PC-3 (cell line): ENCODE measurements around the gene AK1. TPM values are rescaled to one million over a fixed set of nuclear protein-coding genes. Genes with fewer than 3 reads are reported as not detected.

Experiments
- ATAC-seq: fragments of 200-7000 bp; cut with Tn5 transposase; 2 replicates; pipeline ENCODE4 v1.9.1; 2020; ENCODE audit warnings: mild to moderate bottlenecking, moderate library complexity
- BruUV-seq: library from RNA; stranded (reverse); fragments of 400-500 nt; replicated peaks from 2 replicates; lab custom pipeline; 2021; lab: Mats Ljungman, UMichigan
- CTCF ChIA-PET: fragments of 300-600 bp; sonication (Branson Sonifier 250); formaldehyde crosslinking; loops from one replicate; lab custom pipeline; 2022; ENCODE audit warnings: antibody characterized with exemption; lab: Charles Lee
- POLR2A ChIA-PET: fragments of 300-600 bp; sonication (Branson Sonifier 250); formaldehyde crosslinking; loops from one replicate; lab custom pipeline; 2022; ENCODE audit warnings: antibody characterized with exemption; ENCODE audit not compliant: unreplicated experiment; lab: Charles Lee
- DNase-seq: peaks from one replicate; pipeline ENCODE4 v3.0.0-alpha.2; 2015
- H2AFZ ChIP-seq: fragments of 300-600 bp; sonication (generic); 2 replicates; pipeline ENCODE4 v1.6.0; 2016; ENCODE audit warnings: antibody characterized with exemption, low read length
- H3F3A ChIP-seq: fragments of 300-600 bp; sonication (generic); one replicate; pipeline ENCODE4 v1.6.0; 2017; ENCODE audit warnings: antibody characterized with exemption, low read length, control low read depth, mild to moderate bottlenecking; ENCODE audit not compliant: unreplicated experiment
- H3K27ac ChIP-seq: fragments of 300-600 bp; sonication (generic); 2 replicates; pipeline ENCODE4 v1.5.1; 2016; ENCODE audit warnings: mild to moderate bottlenecking, low read length
- H3K27me3 ChIP-seq: fragments of 300-600 bp; sonication (generic); 2 replicates; pipeline ENCODE4 v1.6.1; 2016; ENCODE audit warnings: low read length, mixed read lengths
- H3K36me3 ChIP-seq: fragments of 300-600 bp; sonication (generic); 2 replicates; pipeline ENCODE4 v1.6.1; 2016; ENCODE audit warnings: low read depth, mixed run types, low read length, mixed read lengths
- H3K4me1 ChIP-seq: fragments of 300-600 bp; sonication (generic); 2 replicates; pipeline ENCODE4 v1.5.1; 2016; ENCODE audit warnings: low read length; ENCODE audit not compliant: insufficient read depth
- H3K4me2 ChIP-seq: fragments of 300-600 bp; sonication (generic); 2 replicates; pipeline ENCODE4 v1.6.0; 2016; ENCODE audit warnings: low read length
- H3K4me3 ChIP-seq: fragments of 300-600 bp; sonication (generic); 2 replicates; pipeline ENCODE4 v1.5.1; 2016; ENCODE audit warnings: mild to moderate bottlenecking, low read length, mixed read lengths
- H3K79me2 ChIP-seq: fragments of 300-600 bp; sonication (generic); 2 replicates; pipeline ENCODE4 v1.6.1; 2017; ENCODE audit warnings: low read length, mixed read lengths
- H3K9ac ChIP-seq: fragments of 300-600 bp; sonication (generic); 2 replicates; pipeline ENCODE4 v1.6.0; 2016; ENCODE audit warnings: mild to moderate bottlenecking, low read length
- H3K9me2 ChIP-seq: fragments of 300-600 bp; sonication (generic); replicated peaks from 2 replicates; pipeline ENCODE4 v1.6.1; 2016; ENCODE audit warnings: mixed run types, low read length, mixed read lengths
- H3K9me3 ChIP-seq: fragments of 300-600 bp; sonication (generic); 2 replicates; pipeline ENCODE4 v1.6.1; 2016; ENCODE audit warnings: low read length, mixed read lengths
- H4K20me1 ChIP-seq: fragments of 300-600 bp; sonication (generic); 2 replicates; pipeline ENCODE4 v1.6.1; 2016; ENCODE audit warnings: low read length, mixed read lengths
- EZH2 ChIP-seq: fragments of 300-600 bp; sonication (generic); IDR thresholded peaks from one replicate; pipeline ENCODE4 v1.6.1; 2017; ENCODE audit warnings: antibody characterized with exemption, mild to moderate bottlenecking, low read length; ENCODE audit not compliant: unreplicated experiment
- EZH2phosphoT487 ChIP-seq: fragments of 300-600 bp; sonication (generic); IDR thresholded peaks from 2 replicates; pipeline ENCODE4 v1.6.1; 2018; ENCODE audit warnings: mild to moderate bottlenecking, antibody characterized with exemption, low read length, borderline replicate concordance
- intact Hi-C: fragments of 100-400 bp; cut with micrococcal nuclease; formaldehyde crosslinking; loops from 2 replicates; pipeline ENCODE4 v1.9.0; 2023
- total RNA-seq: library from RNA; depleted of rRNA; stranded (reverse); fragments of >200 nt; gene quantifications from 2 replicates; pipeline ENCODE4 v1.2.3, GENCODE V29; 2014
- TF ChIP-seq, protein P1 (sequence below): fragments of 300-600 bp; sonication (generic); conservative IDR thresholded peaks from 2 replicates; pipeline ENCODE4 v1.5.1; 2017; ENCODE audit warnings: antibody characterized with exemption, low read depth, mild to moderate bottlenecking, low read length

The AK1 gene
- total RNA-seq, 1 experiment from 2014 or later = 79.1 TPM

DNA sequence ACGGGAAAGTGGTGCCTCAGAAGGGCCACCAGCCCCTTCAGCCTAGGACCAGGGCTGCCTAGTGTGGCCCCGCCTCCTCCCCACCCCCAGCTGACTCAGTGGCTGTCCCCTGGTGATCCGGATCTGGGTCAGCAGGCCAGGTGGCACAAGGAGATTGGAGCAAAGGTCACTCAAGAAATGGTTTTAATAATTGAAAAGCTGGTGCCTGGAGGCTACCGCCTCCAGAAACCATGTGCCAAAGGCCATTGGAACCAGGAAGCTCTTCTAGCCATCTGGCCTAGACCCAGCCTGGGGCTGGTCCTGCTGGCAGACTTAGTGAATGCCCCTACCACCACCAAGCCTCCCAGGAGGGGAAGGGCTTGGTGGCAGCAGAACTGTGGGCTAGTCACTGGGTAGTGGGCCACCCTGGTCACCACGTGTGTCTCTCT is 37.9 kb upstream of the AK1 start:
- Histone ChIP-seq H3F3A (no peaks in the 10 kb centered on the region), H3K27me3 (no peaks in the 10 kb centered on the region), H3K4me3 (no peak overlapping the region), H3K4me1 (peaks cover 36% of the 10 kb centered on the region), H3K4me2 (0 out of 2 replicates have a peak overlapping the region, but pooled peaks have one; percentile 18), H3K9me2 (no peaks in the 10 kb centered on the region), H3K79me2 (peaks cover 19% of the 10 kb centered on the region), H3K9ac (no peak overlapping the region), H3K9me3 (no peaks in the 10 kb centered on the region), H2AFZ (no peak overlapping the region), H3K27ac (no peak overlapping the region), H4K20me1 (no peaks in the 10 kb centered on the region), H3K36me3 (no peaks in the 10 kb centered on the region)
- ChIA-PET POLR2A (no interaction called here), CTCF (no interaction called here)
- TF ChIP-seq, protein P1, sequence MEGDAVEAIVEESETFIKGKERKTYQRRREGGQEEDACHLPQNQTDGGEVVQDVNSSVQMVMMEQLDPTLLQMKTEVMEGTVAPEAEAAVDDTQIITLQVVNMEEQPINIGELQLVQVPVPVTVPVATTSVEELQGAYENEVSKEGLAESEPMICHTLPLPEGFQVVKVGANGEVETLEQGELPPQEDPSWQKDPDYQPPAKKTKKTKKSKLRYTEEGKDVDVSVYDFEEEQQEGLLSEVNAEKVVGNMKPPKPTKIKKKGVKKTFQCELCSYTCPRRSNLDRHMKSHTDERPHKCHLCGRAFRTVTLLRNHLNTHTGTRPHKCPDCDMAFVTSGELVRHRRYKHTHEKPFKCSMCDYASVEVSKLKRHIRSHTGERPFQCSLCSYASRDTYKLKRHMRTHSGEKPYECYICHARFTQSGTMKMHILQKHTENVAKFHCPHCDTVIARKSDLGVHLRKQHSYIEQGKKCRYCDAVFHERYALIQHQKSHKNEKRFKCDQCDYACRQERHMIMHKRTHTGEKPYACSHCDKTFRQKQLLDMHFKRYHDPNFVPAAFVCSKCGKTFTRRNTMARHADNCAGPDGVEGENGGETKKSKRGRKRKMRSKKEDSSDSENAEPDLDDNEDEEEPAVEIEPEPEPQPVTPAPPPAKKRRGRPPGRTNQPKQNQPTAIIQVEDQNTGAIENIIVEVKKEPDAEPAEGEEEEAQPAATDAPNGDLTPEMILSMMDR = no peak
- TF ChIP-seq EZH2 (no peak), EZH2phosphoT487 (no peak)
- no peak for DNase-seq
- ATAC-seq = no peak
- intact Hi-C loops = loop anchor here (5.0 to 10.0 kb wide), 2 partner anchors 38 to 341 kb away; partner anchors contain the start of gene AK1
- BruUV-seq = no TSS peak

GRCh38 chr9:127913682-127914081 is 36.2 kb upstream of the AK1 start:
- DNase-seq (no peak), ATAC-seq (no peak)
- H3K9ac ChIP-seq = no peak overlapping the region
- H3K27me3 ChIP-seq = no peaks in the 10 kb centered on the region
- no peaks in the 10 kb centered on the region for H3F3A ChIP-seq
- intact Hi-C loops = loop anchor here (5.0 to 10.0 kb wide), 2 partner anchors 111 to 339 kb away; partner anchors contain the start of gene FPGS
- no peak overlapping the region for H3K27ac ChIP-seq
- peaks cover 24% of the 10 kb centered on the region for H3K4me1 ChIP-seq
- TF ChIP-seq EZH2phosphoT487 (no peak), EZH2 (no peak)
- TF ChIP-seq, protein P1 = no peak
- no TSS peak for BruUV-seq
- no peaks in the 10 kb centered on the region for H4K20me1 ChIP-seq
- H3K9me2 ChIP-seq = no peaks in the 10 kb centered on the region
- H2AFZ ChIP-seq = no peak overlapping the region
- CTCF ChIA-PET = no interaction called here
- no peaks in the 10 kb centered on the region for H3K9me3 ChIP-seq
- no peak overlapping the region for H3K4me3 ChIP-seq
- H3K36me3 ChIP-seq = no peaks in the 10 kb centered on the region
- H3K4me2 ChIP-seq = no peak overlapping the region
- POLR2A ChIA-PET = no interaction called here
- H3K79me2 ChIP-seq = peaks cover 19% of the 10 kb centered on the region

- POLR2A ChIA-PET = no interaction called here
- DNase-seq = peak; percentile 32
- CTCF ChIA-PET = no interaction called here
These were observed 35.4 kb upstream of the AK1 start for GRCh38 chr9:127912882-127913281.

More at GRCh38 chr9:127912882-127913281, 35.4 kb upstream of the AK1 start:
- no peaks in the 10 kb centered on the region for H3K9me3 ChIP-seq
- H3K9me2 ChIP-seq = no peaks in the 10 kb centered on the region
- no peaks in the 10 kb centered on the region for H3K36me3 ChIP-seq
- H2AFZ ChIP-seq = no peak overlapping the region
- no peak overlapping the region for H3K4me2 ChIP-seq
- no peak overlapping the region for H3K4me3 ChIP-seq
- BruUV-seq = no TSS peak
- intact Hi-C loops = loop anchor here (5.0 to 10.0 kb wide), 2 partner anchors 111 to 338 kb away; partner anchors contain the start of gene FPGS
- no peak overlapping the region for H3K9ac ChIP-seq
- H3K4me1 ChIP-seq = peaks cover 16% of the 10 kb centered on the region
- no peak for TF ChIP-seq EZH2phosphoT487
- TF ChIP-seq, protein P1 = no peak
- no peak for TF ChIP-seq EZH2
- H3F3A ChIP-seq = no peaks in the 10 kb centered on the region
- no peak overlapping the region for H3K27ac ChIP-seq
- H3K27me3 ChIP-seq = no peaks in the 10 kb centered on the region
- H3K79me2 ChIP-seq = peaks cover 19% of the 10 kb centered on the region
- H4K20me1 ChIP-seq = no peaks in the 10 kb centered on the region
- peak; percentile 70 for ATAC-seq
